SW 1271 (cell line): ENCODE results near the gene LRMDA.
"Not testable (repeated sequence)": the region's sequence is repeated elsewhere in the genome, so short reads cannot be mapped to it uniquely, and the experiment has no call there.

Experiments used
- DNase-seq, 2 experiments: peaks; one replicate each; lab custom pipeline; 2025; lab: John Stamatoyannopoulos, UW

The LRMDA gene

DNA sequence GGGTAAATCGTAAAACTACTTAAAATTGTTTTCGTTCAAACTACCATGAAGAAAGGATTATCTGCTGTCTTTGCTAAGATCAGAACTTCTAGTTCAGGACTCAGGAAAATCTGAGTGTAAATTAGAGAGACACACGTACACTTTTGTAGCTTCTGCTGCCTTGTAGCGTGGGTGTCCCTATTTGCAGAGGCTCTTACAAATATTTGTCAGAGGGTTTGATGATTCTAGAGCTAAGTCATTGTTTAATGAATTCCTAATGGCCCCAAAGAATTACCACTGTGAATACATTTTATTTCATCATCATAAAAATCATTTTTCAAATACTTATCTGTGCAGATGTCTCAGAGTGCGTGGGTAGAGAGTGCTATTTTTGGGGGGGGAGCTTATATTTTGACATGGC lies 314.9 kb downstream of the LRMDA start:
- DNase-seq = no peak

DNA sequence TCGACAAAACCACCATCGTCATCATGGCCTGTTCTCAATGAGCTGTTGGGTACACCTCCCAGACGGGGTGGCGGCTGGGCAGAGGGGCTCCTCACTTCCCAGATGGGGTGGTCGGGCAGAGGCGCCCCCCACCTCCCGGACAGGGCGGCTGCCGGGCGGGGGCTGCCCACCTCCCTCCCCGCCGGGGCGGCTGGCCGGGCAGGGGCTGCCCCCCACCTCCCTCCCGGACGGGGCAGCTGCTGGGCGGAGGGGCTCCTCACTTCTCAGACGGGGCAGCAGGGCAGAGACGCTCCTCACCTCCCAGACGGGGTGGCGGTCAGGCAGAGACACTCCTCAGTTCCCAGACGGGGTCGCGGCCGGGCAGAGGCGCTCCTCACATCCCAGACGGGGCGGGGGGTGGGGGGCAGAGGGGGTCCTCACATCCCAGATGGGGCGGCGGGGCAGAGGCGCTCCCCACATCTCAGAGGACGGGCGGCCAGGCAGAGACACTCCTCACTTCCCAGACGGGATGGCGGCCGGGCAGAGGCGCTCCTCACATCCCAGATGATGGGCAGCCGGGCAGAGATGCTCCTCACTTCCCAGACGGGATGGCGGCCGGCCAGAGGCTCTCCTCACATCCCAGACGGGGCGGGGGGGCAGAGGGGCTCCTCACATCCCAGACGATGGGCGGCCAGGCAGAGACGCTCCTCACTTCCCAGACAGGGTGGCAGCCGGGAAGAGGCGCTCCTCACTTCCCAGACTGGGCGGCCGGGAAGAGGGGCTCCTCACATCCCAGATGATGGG lies 318.9 kb downstream of the LRMDA start:
- not testable (repeated sequence) for DNase-seq

DNA sequence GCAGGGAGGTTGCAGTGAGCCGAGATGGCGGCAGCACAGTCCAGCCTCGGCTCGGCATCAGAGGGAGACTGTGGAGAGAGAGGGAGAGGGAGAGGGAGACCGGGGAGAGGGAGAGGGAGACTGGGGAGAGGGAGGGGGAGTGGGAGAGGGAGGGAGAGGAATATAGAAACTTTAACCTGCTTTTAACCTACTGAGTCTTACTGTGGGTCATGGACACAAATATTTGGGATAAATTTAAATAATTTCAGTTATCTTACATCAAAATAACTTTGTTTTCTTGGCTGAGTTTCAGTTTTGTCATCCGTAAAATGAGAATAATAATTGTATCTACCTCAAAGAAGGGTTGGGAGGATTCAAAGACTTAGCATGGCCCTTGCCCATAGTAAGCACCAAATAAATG lies 319.8 kb downstream of the LRMDA start:
- no peak for DNase-seq

DNA sequence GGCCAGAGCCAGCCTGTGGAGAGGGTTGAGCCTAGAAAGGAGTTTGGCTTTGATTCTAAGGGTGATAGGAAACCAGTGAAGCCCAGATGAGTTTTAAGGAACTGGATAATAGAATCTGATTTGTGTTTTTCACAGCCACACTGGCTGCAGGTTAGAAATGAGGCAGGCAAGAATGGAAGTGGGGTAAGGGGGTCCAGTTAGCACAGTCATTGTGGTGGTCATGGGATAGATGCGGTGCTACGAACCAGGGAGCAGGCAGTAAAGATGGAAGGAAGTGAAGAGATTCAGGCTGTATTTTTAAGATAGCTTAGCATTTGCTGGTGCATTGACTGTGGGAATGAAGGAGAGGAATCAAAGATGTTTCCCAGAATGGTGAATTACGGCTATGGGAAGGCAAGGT lies 322.2 kb downstream of the LRMDA start:
- no peak for DNase-seq

DNA sequence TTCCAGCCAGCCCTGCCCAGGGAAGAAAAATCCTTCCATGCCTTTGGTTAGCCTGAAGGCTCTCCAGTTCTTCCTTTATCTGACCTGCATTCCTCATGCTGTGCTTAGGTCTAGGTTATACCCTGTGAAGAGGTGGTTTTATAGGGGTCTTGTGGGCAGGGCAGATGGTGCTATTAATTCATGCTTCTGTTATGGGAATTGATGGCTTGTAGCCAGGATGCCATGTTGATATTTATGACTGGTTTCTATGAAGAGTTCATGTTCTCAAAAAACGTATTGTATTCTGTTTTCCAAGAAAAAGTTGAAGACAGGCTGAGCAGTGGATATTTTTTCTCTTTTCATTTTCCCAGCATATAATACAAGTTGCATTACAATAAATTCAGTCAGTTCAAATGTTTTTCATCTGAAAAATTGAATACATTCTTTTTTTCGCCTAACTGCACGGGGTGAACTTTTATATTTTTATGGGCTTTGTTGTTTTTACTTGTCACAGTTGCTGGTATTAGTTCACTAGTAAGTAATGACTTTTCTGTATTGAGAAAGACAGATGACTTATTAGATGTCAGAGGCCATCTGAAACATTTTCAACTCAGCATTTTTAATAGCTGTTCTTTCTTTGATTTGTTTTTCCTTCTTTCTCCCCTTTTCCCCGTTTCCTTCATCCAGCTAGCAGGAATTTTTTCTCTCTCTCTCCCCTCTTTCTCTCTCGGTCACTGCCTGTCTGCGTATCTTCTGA lies 322.8 kb downstream of the LRMDA start:
- no peak for DNase-seq

DNA sequence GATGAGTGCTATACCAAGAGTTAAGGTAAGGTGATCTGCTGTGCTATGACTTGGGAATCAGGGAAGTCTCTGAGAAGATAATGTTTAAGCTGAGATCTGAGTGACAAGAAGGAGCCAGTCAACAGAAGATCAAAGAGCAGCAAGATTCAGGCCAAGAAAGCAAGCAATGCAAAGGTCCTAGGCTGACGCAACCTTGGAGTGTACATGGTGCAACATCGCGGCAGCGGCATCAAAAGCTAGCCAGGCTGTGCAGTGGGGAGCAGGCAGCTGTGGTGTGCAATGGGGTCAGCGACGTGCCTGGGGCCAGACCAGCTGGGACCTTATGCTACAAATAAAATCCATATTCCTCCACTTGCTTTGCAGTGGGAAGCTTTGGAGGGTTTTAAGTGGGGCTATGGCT lies 324.1 kb downstream of the LRMDA start:
- DNase-seq = no peak

DNA sequence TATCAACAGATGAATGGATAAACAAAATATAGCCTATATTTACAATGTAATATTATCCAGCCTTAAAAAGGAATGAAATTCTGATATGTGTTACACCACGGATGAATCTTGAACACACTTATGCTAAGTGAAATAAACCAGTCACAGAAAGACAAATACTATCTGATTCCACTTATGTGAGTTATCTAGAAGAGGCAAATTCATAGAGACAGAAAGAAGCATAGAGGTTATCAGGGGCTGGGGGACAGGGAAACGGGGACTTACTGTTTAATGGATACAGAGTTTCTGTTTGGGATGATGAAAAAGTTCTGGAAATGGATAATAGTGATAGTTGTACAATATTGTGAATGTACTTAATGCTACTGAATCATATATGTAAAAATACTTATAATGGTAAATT lies 329.9 kb downstream of the LRMDA start:
- no peak for DNase-seq

DNA sequence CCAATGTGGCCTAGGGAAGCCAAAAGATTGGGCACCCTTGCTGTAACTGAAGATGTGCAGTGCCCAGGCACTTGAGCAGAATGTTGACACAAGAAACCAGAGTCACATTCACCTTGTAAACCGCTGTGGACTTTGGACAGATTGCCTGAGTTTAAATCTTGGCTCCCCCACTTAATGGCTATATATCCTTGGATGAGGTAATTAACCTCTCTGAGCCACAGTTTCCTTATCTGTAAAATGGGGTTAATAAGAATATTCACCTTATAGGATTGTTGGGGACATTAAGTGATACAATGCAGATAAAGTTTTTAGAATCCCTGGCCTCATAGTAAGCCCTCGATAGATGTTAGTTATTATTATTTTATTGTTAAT lies 331.0 kb downstream of the LRMDA start:
- DNase-seq = no peak

DNA sequence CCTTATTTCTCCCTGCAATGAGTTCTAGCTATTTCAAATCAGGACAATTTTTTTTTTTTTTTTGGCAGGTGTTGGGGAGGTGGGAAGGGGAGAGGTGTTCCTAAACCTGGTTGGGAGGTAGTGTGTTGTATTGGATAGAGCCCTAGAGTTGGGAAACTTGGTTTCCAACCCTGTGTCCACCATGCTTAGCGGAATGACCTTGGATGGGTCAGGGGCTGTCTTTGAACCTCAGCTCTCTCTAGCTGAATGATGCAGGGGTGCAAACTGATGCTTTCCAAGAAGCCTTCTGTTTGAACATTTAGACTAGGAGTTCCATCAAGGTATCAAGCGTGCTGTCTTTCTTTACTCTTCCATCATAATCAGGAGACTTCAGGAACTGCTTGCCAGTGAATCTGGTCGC lies 332.2 kb downstream of the LRMDA start:
- no peak for DNase-seq

DNA sequence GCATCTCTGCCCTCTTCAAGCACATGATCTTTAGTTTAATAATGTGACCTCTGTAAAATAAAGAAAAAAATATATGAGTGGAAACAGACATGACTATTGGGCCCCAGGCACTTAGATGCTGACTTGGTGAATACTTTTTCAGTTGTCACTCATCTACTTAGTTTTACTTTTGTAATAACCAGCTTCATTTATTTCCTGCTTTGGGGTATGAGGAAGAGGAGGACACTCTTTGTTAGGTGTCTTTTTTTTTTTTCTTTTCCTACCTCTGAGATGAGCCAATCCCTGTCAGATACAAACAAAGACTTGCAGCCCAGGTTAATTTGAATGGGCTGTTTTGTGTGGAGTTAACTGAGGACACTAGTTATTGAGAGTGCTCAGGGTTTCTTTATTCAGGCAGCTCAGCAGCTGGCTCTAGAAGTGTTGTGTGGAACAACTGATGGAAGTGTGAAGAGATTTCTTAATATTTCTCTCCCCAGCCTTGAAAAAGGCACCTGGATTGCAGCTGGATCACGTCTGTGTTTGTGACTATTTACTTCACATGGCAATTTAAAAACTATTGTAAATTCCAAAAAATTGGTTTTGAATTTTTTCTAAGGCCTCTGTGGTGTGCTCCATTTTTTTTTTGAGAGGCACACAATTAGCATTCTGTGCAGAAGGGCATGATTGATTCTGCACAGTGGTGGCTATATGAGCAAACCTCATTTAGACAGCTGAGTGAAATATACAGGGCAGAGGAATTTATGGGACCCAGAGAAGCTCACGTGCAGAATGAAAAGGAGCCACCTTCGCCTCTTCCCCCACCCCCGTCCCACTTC lies 333.8 kb downstream of the LRMDA start:
- no peak for DNase-seq

DNA sequence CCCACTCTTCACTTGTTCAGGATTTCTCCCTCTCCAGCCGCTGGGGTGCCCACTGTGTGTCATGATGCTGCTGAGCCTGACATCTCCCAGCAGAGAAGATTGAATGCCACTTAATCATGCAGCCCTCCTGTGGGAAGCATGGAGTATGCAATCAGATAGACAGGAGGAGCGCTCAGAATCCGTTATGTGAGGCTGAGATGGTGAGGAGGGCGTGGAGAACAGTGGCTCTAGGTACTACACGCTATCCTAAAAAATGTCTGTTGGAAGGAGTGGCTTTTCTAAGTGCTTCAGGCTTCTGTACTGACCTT lies 334.3 kb downstream of the LRMDA start:
- DNase-seq = no peak

DNA sequence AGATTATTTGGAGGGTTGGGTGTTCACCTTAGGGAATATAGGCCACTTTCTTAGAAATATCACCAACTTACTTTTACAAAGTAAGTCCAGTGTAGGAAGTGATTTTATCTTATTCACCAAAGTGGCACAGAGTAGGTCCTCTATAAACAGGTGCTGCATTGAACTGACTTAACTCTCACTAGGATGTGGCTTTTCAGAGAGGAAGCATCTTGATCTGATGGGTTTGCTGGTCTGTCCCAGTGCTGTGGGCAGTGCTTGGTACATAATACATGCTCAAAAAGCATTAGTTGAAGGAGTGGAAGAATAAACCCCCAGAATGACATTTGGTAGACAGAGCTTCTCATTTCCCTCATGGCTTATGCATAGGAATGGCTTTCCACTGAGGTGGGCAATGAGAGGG lies 334.7 kb downstream of the LRMDA start:
- DNase-seq = no peak

DNA sequence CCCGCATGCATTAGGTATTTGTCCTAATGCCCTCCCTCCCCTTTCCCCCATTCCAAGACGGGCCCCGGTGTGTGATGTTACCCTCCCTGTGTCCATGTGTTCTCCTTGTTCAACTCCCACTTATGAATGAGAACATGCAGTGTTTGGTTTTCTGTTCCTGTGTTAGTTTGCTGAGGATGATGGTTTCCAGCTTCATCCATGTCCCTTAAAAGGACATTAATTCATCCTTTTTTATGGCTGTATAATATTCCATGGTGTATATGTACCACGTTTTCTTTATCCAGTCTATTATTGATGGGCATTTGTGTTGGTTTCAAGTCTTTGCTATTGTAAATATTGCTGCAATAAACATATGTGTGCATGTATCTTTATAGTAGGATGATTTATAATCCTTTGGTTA lies 335.3 kb downstream of the LRMDA start:
- not testable (repeated sequence) for DNase-seq

DNA sequence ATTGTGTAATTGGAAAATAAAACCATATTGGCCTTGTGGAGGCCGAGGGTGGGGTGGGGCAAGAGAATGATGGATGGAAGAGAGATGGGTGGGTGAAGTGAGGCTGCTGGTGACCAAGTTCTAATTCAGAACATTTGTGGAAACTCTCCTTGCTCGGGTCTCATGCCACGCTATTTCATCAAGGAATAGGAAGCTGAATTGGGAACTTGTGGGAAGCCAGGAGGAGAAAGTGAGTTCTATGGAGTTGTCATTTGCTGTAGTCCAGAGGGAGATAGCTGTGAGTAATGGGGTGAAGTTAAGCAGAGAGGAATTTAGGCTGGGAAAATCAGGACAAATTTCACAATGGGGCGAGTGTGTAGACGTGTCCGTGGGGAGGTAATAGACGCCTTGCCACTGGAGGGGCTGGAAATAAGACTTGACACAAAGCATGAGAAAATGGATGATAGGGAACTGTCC lies 339.2 kb downstream of the LRMDA start:
- DNase-seq = no peak

DNA sequence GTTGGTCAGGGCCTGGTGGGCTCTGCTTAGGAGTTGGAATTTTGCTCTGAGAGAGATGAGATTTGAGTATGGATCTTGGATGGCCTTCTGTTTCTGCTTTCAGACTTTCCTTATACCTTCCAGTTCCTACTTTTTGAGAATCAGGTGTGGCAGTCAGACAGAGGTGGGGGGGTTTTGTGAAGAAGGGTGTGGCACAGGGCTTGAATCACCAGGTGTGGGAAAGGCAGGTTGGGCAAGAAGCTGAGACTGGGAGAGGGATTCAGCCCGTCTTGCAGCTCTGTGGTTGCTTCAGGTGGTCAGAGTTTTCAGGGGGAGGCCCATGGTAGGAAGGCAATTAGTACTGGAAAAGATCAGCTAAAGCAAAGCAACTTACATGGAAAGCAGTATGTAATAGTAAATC lies 340.2 kb downstream of the LRMDA start:
- no peak for DNase-seq

DNA sequence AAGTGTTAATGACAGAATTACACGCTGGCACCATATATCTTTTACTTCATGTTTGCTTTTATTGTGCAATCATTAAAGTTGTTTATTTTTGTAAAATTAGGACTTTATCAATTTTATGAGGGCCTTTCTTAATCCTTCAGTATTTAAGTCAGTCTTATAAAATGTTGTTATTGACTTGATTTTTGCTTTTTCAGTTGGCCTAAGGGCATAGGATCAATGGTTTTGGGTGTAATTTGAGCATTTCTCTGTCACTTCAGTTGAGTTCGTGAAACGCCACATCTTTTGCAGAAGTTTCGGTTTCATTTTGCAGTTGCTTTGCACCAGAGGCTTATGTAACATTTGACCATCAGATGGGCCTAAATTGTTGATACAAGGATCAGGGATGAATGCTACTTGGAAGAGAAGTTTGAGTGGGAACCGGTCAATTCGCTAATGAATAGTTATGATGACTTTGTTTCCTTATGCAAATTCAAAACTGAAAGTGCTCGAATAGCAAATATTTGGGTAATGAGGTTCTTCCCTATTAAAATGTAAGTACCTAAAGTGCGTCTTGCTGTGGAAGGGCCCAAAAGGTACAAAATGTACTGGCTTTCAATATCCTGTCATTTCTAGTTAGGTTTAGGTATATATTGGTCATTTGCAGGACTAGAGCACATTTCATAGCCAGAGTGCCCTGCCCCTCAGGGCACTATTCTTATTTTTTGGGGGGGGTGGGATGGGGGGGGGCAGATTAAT lies 340.9 kb downstream of the LRMDA start:
- DNase-seq = no peak

DNA sequence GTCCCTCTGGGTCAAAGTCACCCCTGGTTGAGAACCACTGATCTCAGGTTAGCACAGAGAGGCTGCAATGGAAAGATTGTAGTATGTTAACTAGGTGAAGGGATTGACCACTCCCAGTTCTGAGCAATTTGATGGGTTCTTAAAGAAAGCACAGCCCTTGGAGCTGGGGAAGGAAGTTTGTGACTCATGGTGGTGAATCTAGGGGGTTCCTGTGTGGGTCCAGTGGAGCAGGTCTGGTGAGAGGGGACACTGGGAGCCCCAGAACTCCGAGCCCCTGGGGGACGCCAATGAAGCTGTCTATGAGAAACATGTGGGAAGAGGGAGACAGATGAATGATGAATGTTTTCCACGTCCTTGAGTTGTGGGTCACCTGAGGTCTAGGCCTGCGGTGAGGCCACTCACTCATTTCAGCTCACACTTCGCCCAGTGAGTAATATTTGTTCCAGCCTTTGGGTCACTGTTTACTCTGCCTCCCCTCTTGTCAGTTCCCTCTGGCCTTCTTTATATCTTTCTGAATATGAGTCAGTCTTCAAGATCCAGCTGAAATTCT lies 341.9 kb downstream of the LRMDA start:
- DNase-seq = no peak

DNA sequence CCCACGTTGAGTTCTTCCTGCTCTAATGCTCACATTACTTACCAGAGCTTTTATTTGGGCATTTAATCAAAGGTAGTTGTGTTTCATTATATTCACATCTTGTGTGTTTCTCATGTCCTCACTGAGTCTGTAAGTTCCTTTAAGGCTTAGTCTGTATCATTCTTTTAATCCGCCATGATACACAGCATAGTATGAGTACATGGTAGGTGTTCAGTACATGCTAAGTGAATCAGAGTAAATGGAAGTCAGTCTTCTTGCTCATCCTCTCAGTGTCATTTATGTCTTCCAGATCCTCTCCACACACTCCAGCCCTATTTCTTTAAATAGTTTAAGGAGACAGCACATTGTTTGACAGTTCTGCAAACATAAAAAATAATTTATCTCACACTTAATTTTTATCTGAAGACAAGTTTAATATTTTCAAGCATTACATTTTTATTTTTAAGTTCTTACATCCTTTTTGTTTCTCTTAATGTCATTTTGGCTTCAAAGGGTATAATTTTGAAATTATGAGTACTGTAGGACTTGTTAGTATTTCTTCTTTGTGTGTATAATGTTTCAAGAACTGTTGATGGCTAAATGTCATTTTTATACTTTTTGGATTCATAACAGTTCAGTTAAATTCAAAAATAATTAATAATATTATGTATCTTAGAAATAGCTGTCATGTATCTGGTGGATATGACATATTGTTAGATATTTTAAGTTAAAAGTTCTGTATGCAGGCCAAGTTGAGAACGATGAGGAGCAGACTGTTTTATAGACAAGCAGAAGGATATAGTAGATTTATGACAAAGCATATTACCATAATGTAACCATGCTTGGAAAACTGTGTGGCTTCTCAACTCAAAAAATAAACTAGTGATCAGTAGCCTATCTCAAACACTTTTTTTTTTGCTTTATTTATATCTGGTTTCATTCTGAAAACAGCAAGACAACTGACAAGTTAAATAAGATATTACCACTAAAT lies 342.7 kb downstream of the LRMDA start:
- no peak for DNase-seq

DNA sequence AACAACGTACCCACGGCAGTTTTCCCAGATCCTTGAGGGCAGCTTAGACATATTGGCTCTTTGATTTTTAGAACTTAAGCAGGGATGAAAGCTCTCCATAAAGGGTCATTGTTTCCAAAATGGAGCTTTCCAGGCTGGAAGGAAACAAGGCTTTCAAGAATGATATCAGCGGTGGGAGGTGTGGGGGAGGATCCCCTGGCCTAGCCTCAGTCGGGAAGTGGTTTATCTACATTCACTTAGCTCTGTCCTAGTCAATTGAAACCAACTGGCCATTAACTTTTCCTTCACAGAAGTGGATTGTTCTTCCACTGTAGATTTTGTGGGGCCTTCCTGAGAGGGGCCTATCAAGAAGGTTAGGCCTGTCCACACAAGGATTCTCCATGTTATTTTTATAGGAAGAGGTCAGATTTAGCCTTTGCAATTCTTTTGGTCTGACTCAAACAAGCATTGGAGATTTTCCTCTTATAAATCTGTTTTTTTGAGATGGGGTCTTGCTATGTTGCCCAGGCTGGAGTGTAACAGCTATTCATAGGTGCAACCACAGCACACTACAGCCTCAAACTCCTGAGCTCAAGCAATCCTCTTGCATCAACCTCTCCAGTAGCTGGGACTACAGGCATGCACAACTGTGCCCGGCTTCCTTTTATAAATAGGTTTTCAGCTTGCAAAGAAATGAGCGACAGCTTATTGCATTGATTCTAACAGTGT lies 343.5 kb downstream of the LRMDA start:
- no peak for DNase-seq
